A673 (cell line): ENCODE results near the gene PAPOLB. TPM values are rescaled to one million over a fixed set of nuclear protein-coding genes. Genes with fewer than 3 reads are reported as not detected.

Experiments used
- BruUV-seq: library from RNA; stranded (reverse); fragments of 400-500 nt; replicated peaks from 2 replicates; lab custom pipeline; 2021; lab: Mats Ljungman, UMichigan
- CTCF ChIA-PET: fragments of 300-600 bp; sonication (Branson Sonifier 250); formaldehyde crosslinking; loops from one replicate; lab custom pipeline; 2022; ENCODE audit warnings: antibody characterized with exemption; lab: Charles Lee
- POLR2A ChIA-PET: fragments of 300-600 bp; sonication (Branson Sonifier 250); formaldehyde crosslinking; loops from one replicate; lab custom pipeline; 2022; ENCODE audit warnings: antibody characterized with exemption; ENCODE audit not compliant: low non-redundant PET; lab: Charles Lee
- DNase-seq: peaks from one replicate; pipeline ENCODE4 v3.0.0-alpha.2; 2015; ENCODE audit warnings: low spot score
- H3K27ac ChIP-seq: fragments of 200-600 bp; sonication (generic); 2 replicates; pipeline ENCODE4 v1.5.1; 2016; ENCODE audit warnings: mixed run types, low read depth, mild to moderate bottlenecking, mixed read lengths, antibody characterized with exemption, low read length; ENCODE audit not compliant: poor library complexity, severe bottlenecking
- H3K27me3 ChIP-seq: fragments of 200-600 bp; sonication (generic); replicated peaks from 2 replicates; pipeline ENCODE4 v1.6.1; 2017; ENCODE audit warnings: mixed run types, low read depth, mild to moderate bottlenecking, mixed read lengths, antibody characterized with exemption, low read length; ENCODE audit not compliant: insufficient read depth, poor library complexity
- H3K36me3 ChIP-seq: fragments of 200-600 bp; sonication (generic); 2 replicates; pipeline ENCODE4 v1.6.1; 2016; ENCODE audit warnings: mixed run types, mild to moderate bottlenecking, mixed read lengths, antibody characterized with exemption, low read length; ENCODE audit not compliant: insufficient read depth, poor library complexity, severe bottlenecking
- H3K4me1 ChIP-seq: fragments of 200-600 bp; sonication (generic); 2 replicates; pipeline ENCODE4 v1.6.1; 2017; ENCODE audit warnings: mixed run types, mild to moderate bottlenecking, mixed read lengths, antibody characterized with exemption, low read length; ENCODE audit not compliant: insufficient read depth, poor library complexity, severe bottlenecking
- H3K4me3 ChIP-seq: fragments of 200-600 bp; sonication (generic); 2 replicates; pipeline ENCODE4 v1.5.1; 2016; ENCODE audit warnings: low read depth, mixed run types, mild to moderate bottlenecking, mixed read lengths, low read length; ENCODE audit not compliant: poor library complexity, severe bottlenecking
- H3K9me3 ChIP-seq: fragments of 200-600 bp; sonication (generic); 2 replicates; pipeline ENCODE4 v1.6.1; 2016; ENCODE audit warnings: mixed run types, low read depth, mild to moderate bottlenecking, mixed read lengths, antibody characterized with exemption, low read length; ENCODE audit not compliant: poor library complexity, severe bottlenecking
- EZH2 ChIP-seq: fragments of 200-600 bp; sonication (generic); IDR thresholded peaks from 2 replicates; pipeline ENCODE4 v1.6.1; 2017; ENCODE audit warnings: borderline replicate concordance, low read depth, mild to moderate bottlenecking, mixed read lengths, antibody characterized with exemption, low read length; ENCODE audit not compliant: poor library complexity, severe bottlenecking
- intact Hi-C: fragments of 100-400 bp; cut with micrococcal nuclease; formaldehyde crosslinking; loops from one replicate; pipeline ENCODE4 v1.10.0; 2022; ENCODE audit not compliant: unreplicated experiment
- total RNA-seq: library from RNA; stranded (reverse); gene quantifications from 2 replicates; pipeline ENCODE4 v1.2.3, GENCODE V29; 2021
- TF ChIP-seq, protein P1 (sequence below): fragments of 300-800, 200-600 bp; sonication (generic); conservative IDR thresholded peaks from 2 replicates; pipeline ENCODE4 v1.5.1; 2017; ENCODE audit warnings: low read depth, mild to moderate bottlenecking, antibody characterized with exemption, low read length, moderate library complexity, mixed read lengths

The PAPOLB gene
- total RNA-seq, 1 experiment from 2014 or later: 0.17 TPM

DNA sequence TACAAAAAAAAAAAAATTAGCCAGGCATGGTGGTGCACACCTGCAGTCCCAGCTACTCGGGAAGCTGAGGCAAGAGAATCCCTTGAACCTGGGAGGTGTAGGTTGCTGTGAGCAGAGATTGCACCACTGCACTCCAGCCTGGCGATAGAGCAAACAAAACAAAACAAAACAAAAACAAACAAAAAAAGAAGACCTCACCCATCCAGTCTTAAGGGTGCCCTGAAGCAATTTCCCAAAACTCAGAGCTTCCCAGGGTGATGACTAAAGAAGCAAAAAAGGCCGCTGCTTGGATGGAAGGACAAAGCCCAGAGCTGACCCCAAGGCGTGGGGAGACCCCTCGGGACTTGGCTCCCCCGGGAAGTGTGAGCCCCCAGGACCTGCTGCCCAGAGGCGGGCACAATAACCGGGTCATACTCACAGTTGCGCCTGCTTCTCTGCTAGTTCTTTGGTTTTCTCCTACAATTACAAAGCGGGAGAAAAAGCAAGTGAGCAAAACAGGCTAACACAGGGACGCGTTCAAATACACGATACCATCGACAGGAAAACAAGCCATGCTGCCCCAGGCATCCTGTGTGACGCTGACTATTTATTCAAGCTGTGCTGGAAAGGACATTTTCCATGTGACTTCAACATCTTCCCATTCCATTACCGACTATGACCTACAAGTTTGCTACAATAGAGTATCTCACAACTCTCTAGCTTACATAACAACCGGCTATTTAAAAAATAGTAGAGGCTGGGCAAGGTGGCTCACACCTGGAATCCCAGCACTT is 29.9 kb downstream of the PAPOLB start:
- no peaks in the 10 kb centered on the region for H3K36me3 ChIP-seq
- no peak for DNase-seq
- TF ChIP-seq EZH2: no peak
- TF ChIP-seq, protein P1, sequence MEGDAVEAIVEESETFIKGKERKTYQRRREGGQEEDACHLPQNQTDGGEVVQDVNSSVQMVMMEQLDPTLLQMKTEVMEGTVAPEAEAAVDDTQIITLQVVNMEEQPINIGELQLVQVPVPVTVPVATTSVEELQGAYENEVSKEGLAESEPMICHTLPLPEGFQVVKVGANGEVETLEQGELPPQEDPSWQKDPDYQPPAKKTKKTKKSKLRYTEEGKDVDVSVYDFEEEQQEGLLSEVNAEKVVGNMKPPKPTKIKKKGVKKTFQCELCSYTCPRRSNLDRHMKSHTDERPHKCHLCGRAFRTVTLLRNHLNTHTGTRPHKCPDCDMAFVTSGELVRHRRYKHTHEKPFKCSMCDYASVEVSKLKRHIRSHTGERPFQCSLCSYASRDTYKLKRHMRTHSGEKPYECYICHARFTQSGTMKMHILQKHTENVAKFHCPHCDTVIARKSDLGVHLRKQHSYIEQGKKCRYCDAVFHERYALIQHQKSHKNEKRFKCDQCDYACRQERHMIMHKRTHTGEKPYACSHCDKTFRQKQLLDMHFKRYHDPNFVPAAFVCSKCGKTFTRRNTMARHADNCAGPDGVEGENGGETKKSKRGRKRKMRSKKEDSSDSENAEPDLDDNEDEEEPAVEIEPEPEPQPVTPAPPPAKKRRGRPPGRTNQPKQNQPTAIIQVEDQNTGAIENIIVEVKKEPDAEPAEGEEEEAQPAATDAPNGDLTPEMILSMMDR: no peak
- no TSS peak for BruUV-seq
- H3K27ac ChIP-seq: no peak overlapping the region
- no peaks in the 10 kb centered on the region for H3K9me3 ChIP-seq
- no peaks in the 10 kb centered on the region for H3K27me3 ChIP-seq
- ChIA-PET CTCF (interaction anchor here (0.8 to 1.0 kb wide), 2 partner anchors 35 to 52 kb away, joined by 6 to 7 read pairs; partner anchors contain the start of gene RADIL), POLR2A (no interaction called here)
- no peak overlapping the region for H3K4me3 ChIP-seq
- intact Hi-C loops: no loop called here
- no peaks in the 10 kb centered on the region for H3K4me1 ChIP-seq

DNA sequence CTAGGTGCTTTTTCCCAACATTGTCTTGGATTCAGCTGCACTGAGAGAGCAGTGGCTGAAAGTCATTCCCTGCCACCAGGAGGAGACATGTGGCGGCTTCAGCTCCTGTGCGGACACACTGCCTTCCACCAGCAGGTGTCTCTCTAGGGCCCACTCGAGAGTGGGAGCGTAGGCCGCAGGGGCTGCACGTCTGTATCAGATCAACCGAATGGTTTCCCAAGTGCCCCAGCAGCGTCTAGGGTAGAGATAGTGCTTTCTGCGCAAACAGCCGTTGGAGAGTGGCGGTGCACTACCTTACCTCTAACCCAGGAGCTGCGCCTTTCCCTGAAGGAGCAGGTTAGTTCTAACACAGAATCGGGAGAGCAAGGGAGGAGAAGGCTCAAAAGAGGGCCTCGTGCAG is 31.7 kb downstream of the PAPOLB start:
- TF ChIP-seq, protein P1: peak; percentile 99
- no peak for TF ChIP-seq EZH2
- ChIA-PET CTCF (interaction anchor here (1.1 to 1.8 kb wide), 2 partner anchors 12 to 53 kb away, joined by 4 to 9 read pairs; partner anchors contain the start of gene RADIL), POLR2A (no interaction called here)
- peak; percentile 86 for DNase-seq
- intact Hi-C loops: loop anchor here (1.0 kb wide), 1 partner anchor 255 kb away; no protein-coding TSS in a partner anchor
- no peak overlapping the region for H3K4me3 ChIP-seq
- no peaks in the 10 kb centered on the region for H3K36me3 ChIP-seq
- H3K27ac ChIP-seq: no peak overlapping the region
- H3K9me3 ChIP-seq: no peaks in the 10 kb centered on the region
- BruUV-seq: no TSS peak
- H3K27me3 ChIP-seq: no peaks in the 10 kb centered on the region
- H3K4me1 ChIP-seq: no peaks in the 10 kb centered on the region

DNA sequence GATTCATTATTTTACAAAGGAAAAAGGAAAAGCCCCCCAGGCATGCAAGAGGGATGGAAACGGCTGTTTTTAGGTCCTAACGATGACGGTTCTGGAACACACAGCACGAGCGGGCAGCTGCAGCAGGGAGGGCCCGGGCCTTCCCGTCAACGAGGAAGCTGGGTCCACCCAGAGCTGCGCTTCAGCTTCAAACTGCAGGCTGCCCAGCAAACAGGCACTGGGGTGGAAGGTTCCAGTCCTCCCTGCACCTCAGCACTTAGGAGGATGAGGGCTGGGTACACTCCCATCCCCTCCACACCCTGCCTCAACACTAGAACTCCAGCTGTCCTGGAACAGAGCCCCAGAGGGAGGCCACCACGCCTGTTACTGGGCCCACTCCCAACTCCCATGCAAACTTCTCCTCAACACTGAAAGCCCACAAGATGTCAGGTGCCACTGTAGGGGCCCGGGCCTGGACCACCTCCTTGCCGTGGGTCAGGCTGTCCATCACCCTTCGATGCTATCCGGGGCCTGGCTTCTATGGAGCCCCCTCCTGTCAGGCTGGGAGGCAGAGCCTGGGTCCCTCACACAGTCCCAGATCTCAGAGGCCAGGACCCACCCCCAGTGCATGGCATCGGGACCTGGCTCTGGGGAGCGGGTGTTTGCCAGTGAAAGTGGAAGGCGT is 33.0 kb downstream of the PAPOLB start:
- Histone ChIP-seq H3K4me1 (no peaks in the 10 kb centered on the region), H3K9me3 (no peaks in the 10 kb centered on the region), H3K4me3 (no peak overlapping the region), H3K27ac (no peak overlapping the region), H3K36me3 (no peaks in the 10 kb centered on the region), H3K27me3 (no peaks in the 10 kb centered on the region)
- intact Hi-C loops: no loop called here
- CTCF ChIA-PET: interaction anchor here (1.8 kb wide), 1 partner anchor 54 kb away, joined by 9 read pairs; the partner anchor contains the start of gene RADIL
- no peak for DNase-seq
- POLR2A ChIA-PET: no interaction called here
- BruUV-seq: no TSS peak
- TF ChIP-seq, protein P1: no peak
- no peak for TF ChIP-seq EZH2
